ENCODE results near the gene CYTH4. TPM values are rescaled to one million over a fixed set of nuclear protein-coding genes. Genes with fewer than 3 reads are reported as not detected.
A peak's percentile ranks its signal among the peaks of the same experiment; 100 is the strongest.

The CYTH4 gene
- polyA plus RNA-seq, 2 of the 4 experiments (the other 2 are of a cell fraction) = 0.05 to 0.10 TPM

GRCh38 chr22:37342065-37342464, 59.8 kb downstream of the CYTH4 start:
- ATAC-seq = no peak
- no peak overlapping the region for H3K4me2 ChIP-seq
- H3K9me3 ChIP-seq = no peaks in the 10 kb centered on the region
- no peak for FAIRE-seq
- no peak overlapping the region for H3K4me3 ChIP-seq
- 80% methylated on average over 6 of the region's 6 CpGs for WGBS (ENCODE audit: missing lambda C conversion rate)
- peaks cover 12% of the 10 kb centered on the region for H3K4me1 ChIP-seq
- DNase-seq (ENCODE audit: low read depth in 1 of 2, low spot score in 1 of 2) = no peak
- H3K27ac ChIP-seq = no peak overlapping the region
- ChIA-PET CTCF (no interaction called here), POLR2A (no interaction called here)
- TF ChIP-seq FOXS1 (CRISPR knock-in tag; IDR thresholded peaks at IDR 0.05) (no peak), ZFP36 (IDR thresholded peaks at IDR 0.05; ENCODE audit: borderline replicate concordance, partially characterized antibody) (peak; percentile 10)

- CTCF ChIA-PET = no interaction called here
- TF ChIP-seq HOXB13 (CRISPR knock-in tag; IDR thresholded peaks at IDR 0.05; ENCODE audit: low read depth) (no peak), HOXA7 (CRISPR knock-in tag; IDR thresholded peaks at IDR 0.05) (no peak), BCL3 (IDR thresholded peaks at IDR 0.05) (no peak), PHF8 (IDR thresholded peaks at IDR 0.05; ENCODE audit: borderline replicate concordance, low read depth) (no peak), CBX8 (IDR thresholded peaks at IDR 0.05) (no peak)
- FAIRE-seq = no peak
- WGBS (ENCODE audit: missing lambda C conversion rate) = 73% methylated on average over 10 of the region's 11 CpGs
- 0 out of 3 replicates have a peak, but pooled peaks cover 3% of the 10 kb centered on the region for H3K4me1 ChIP-seq
- H3K4me2 ChIP-seq = no peak overlapping the region
- H3K4me3 ChIP-seq = no peak overlapping the region
- no peaks in the 10 kb centered on the region for H3K9me3 ChIP-seq
- POLR2A ChIA-PET = no interaction called here
- no peak overlapping the region for H3K27ac ChIP-seq
- ATAC-seq = no peak
- DNase-seq (ENCODE audit: low read depth in 1 of 2, low spot score in 1 of 2) = no peak
Observed at GRCh38 chr22:37343348-37343747, 61.0 kb downstream of the CYTH4 start.

GRCh38 chr22:37343863-37344734, 61.8 kb downstream of the CYTH4 start:
- WGBS (ENCODE audit: missing lambda C conversion rate) = 83% methylated on average over 6 of the region's 17 CpGs
- DNase-seq (ENCODE audit: low read depth in 1 of 2, low spot score in 1 of 2) (no peak), FAIRE-seq (no peak), ATAC-seq (no peak)
- Histone ChIP-seq H3K4me2 (no peak overlapping the region), H3K4me3 (no peak overlapping the region), H3K27ac (no peak overlapping the region), H3K9me3 (no peaks in the 10 kb centered on the region), H3K4me1 (0 out of 3 replicates have a peak, but pooled peaks cover 3% of the 10 kb centered on the region)
- CTCF ChIA-PET = no interaction called here
- TF ChIP-seq FOXS1 (CRISPR knock-in tag; IDR thresholded peaks at IDR 0.05) = no peak
- TF ChIP-seq CHD4 (IDR thresholded peaks at IDR 0.05; ENCODE audit: borderline replicate concordance) = no peak
- TF ChIP-seq EHF (CRISPR knock-in tag; IDR thresholded peaks at IDR 0.05) = no peak
- no peak for TF ChIP-seq MAZ (IDR thresholded peaks at IDR 0.05; ENCODE audit: borderline replicate concordance, low read depth, low read length)
- no peak for TF ChIP-seq SMC3 (IDR thresholded peaks at IDR 0.05)
- TF ChIP-seq CBX8 (IDR thresholded peaks at IDR 0.05) = no peak
- no peak for TF ChIP-seq CTCF (IDR thresholded peaks at IDR 0.05)
- no peak for TF ChIP-seq ESRRA (IDR thresholded peaks at IDR 0.05; ENCODE audit: borderline replicate concordance, low read length)
- TF ChIP-seq BCL3 (IDR thresholded peaks at IDR 0.05) = no peak
- TF ChIP-seq NPAS2 (CRISPR knock-in tag; IDR thresholded peaks at IDR 0.05; ENCODE audit: borderline replicate concordance) = no peak
- POLR2A ChIA-PET = no interaction called here
